HG02678 (cell line): ENCODE data around the gene MYO1D.
A peak's percentile ranks its signal among the peaks of the same experiment; 100 is the strongest.
"Not testable (repeated sequence)": the region's sequence is repeated elsewhere in the genome, so short reads cannot be mapped to it uniquely, and the experiment has no call there.

ENCODE experiments used
- ATAC-seq: cut with Tn5 transposase; IDR thresholded peaks from one replicate; pipeline ENCODE4 v1.9.1; 2021; ENCODE audit warnings: mild to moderate bottlenecking, moderate library complexity; ENCODE audit not compliant: unreplicated experiment

The MYO1D gene

GRCh38 chr17:32896647-32897258 lies 19.8 kb upstream of the MYO1D start:
- ATAC-seq = no peak

- ATAC-seq = no peak
Observed at GRCh38 chr17:32894245-32894644, 17.3 kb upstream of the MYO1D start.

- not testable (repeated sequence) for ATAC-seq
Observed at GRCh38 chr17:32887410-32887809, 10.5 kb upstream of the MYO1D start.

GRCh38 chr17:32886951-32887350 lies 10.0 kb upstream of the MYO1D start:
- not testable (repeated sequence) for ATAC-seq

- ATAC-seq = no peak
Observed at GRCh38 chr17:32882734-32883133, 5.8 kb upstream of the MYO1D start.

GRCh38 chr17:32882029-32882428 lies 5.1 kb upstream of the MYO1D start:
- ATAC-seq = no peak

- ATAC-seq = no peak
Observed at GRCh38 chr17:32880671-32881453, 3.9 kb upstream of the MYO1D start.

GRCh38 chr17:32879134-32879533 lies 2.2 kb upstream of the MYO1D start:
- ATAC-seq = no peak

- no peak for ATAC-seq
Observed at GRCh38 chr17:32878211-32878610, 1.3 kb upstream of the MYO1D start.

- peak; percentile 90 for ATAC-seq
Observed at GRCh38 chr17:32877164-32877764, 340 bp upstream of the MYO1D start.

- ATAC-seq = no peak
Observed at GRCh38 chr17:32875923-32876416, 954 bp downstream of the MYO1D start.

- ATAC-seq = no peak
Observed at GRCh38 chr17:32875230-32875917, 1.6 kb downstream of the MYO1D start.

GRCh38 chr17:32873114-32873513 lies 3.8 kb downstream of the MYO1D start:
- ATAC-seq = no peak

- no peak for ATAC-seq
Observed at GRCh38 chr17:32871746-32872145, 5.2 kb downstream of the MYO1D start.

- no peak for ATAC-seq
Observed at GRCh38 chr17:32870969-32871368, 6.0 kb downstream of the MYO1D start.

GRCh38 chr17:32870027-32870670 lies 6.8 kb downstream of the MYO1D start:
- ATAC-seq = no peak

GRCh38 chr17:32869345-32870026 lies 7.4 kb downstream of the MYO1D start:
- ATAC-seq = no peak

- no peak for ATAC-seq
Observed at GRCh38 chr17:32865141-32865540, 11.8 kb downstream of the MYO1D start.

GRCh38 chr17:32863559-32863958 lies 13.4 kb downstream of the MYO1D start:
- ATAC-seq = no peak

- ATAC-seq = no peak
Observed at GRCh38 chr17:32862940-32863339, 14.0 kb downstream of the MYO1D start.
